ENCODE measurements around the gene ARHGEF35.
"Not testable (repeated sequence)": the region's sequence is repeated elsewhere in the genome, so short reads cannot be mapped to it uniquely, and the experiment has no call there.

ARHGEF35 gene

GRCh38 chr7:144178380-144179164 lies 17.1 kb downstream of the ARHGEF35 start:
- DNase-seq (ENCODE audit: low spot score) = peak; percentile 22

- no peak for DNase-seq (ENCODE audit: low spot score)
Measured at GRCh38 chr7:144174613-144175012, 21.0 kb downstream of the ARHGEF35 start.

- not testable (repeated sequence) for DNase-seq (ENCODE audit: low spot score)
Measured at GRCh38 chr7:144171594-144172350, 23.9 kb downstream of the ARHGEF35 start.

- no peak for DNase-seq (ENCODE audit: low spot score)
Measured at GRCh38 chr7:144164784-144165183, 30.8 kb downstream of the ARHGEF35 start.

- no peak for DNase-seq (ENCODE audit: low spot score)
Measured at GRCh38 chr7:144158861-144159260, 36.8 kb downstream of the ARHGEF35 start.

- DNase-seq (ENCODE audit: low spot score) = no peak
Measured at GRCh38 chr7:144148224-144148827, 47.3 kb downstream of the ARHGEF35 start.

GRCh38 chr7:144144426-144144825 lies 51.2 kb downstream of the ARHGEF35 start:
- no peak for DNase-seq (ENCODE audit: low spot score)

GRCh38 chr7:144142187-144142586 lies 53.4 kb downstream of the ARHGEF35 start:
- no peak for DNase-seq (ENCODE audit: low spot score)

- DNase-seq (ENCODE audit: low spot score) = no peak
Measured at GRCh38 chr7:144137501-144137900, 58.1 kb downstream of the ARHGEF35 start.
